ENCODE measurements around the gene NPRL2.

NPRL2 gene

DNA sequence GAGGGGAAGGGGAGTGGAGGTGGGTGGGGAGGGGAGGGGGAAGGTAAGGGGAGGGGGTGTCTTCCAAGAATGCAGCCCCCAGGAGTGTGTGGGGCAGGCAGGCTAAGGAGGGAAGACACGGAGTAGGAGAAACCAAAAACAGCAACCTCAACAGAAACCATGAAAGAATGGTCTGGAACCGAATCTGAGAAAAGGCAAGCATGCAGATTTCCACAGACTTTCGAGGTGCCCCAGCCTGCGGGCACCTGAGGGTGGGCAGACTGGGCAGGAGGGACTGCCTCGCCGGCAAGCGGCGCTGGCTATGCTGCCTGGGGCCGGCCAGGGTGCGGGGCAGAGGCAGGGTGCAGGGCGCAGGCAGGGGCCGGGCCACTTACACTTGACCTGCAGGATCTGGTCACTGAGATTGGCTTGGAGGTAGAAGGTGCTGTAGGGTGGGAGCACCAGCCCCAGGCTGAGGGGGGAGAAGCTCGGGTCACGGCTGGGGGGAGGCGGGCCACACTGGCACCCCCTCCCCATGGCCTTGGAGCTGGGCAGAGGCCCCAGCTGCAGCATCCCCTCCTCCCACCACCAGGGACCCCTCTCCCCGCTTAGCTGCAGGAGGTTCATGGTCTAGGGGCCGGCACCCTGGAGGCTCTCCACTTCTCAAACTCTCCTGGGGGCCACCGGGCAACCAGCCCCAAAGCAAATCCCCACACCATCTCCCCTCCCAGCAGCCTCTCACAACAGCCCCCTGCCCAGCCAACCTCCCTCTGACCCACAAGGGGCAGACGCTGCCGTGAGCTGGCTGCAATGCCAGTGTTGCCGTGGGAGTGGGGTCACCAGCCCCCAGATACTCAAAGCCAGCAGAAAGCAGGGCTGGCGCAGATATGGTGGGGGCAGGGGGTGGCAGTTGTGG, 24.0 kb upstream of the NPRL2 start:
- intact Hi-C loops (cut with DNase I), result no loop called here
- DNase-seq, result no peak

DNA sequence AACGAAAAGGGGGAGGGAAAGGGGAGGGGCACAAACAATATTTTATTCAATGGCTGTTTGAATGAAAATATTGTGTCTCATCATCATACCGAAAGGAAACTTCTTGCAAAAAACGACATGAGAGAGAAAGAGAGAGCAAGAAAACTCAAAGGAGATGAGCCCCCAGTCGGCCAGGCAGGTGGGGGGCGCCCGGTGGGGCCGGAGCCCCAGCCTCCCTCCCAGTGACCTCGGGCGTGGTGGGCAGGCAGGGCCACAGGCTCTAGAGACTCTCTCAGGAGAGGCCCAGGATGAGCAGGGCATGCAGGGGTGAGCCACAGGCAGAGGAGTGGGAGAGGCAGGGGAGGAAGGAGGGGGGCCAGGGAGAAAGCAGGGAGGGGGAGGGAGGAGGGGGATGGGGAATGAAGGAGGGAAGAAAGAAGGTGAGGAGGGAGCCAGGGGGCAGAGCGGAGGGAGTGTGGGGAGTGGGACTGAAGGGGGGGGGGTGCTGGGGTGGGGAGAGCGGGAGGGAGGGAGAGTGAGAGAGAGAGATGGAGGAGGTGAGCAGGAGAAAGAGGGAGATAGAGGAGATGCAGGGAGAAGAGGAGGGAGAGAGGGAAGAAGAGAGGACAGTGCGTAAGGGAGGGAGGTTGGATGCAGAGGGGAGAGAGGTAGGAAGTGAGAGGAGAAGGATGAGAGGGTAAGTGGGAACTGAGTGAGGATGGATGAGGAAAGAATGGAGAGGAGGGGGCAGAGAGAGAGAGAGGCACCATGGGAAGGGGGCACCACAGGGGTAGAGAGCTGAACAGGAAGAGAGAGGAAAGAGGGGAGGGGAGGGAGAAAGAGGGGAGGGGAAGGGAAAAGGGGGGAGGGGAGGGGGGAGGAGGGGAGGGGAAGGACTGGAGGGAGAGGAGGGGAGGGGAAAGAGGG, 22.8 kb upstream of the NPRL2 start:
- intact Hi-C loops (cut with DNase I), result no loop called here
- DNase-seq, result no peak

DNA sequence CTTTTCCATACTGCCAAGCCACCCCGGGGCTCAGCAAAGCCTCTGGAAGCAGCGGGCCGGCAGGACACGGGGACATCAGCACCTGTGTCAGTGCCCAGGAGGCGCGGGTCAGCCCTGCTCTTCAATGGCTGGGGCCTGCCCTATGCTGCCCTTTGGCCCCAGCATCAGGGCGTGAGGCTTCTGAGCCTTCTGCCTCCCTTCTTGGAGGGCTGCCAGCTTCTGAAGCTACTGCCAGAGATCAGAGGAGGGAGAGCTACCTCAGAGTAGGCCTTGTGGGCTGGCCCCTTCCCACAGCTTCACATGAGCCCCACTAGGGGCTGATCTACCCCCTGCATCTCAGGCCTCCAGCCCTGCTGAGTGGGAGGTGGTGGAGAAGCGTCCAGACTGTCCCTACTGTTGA, 21.8 kb upstream of the NPRL2 start:
- DNase-seq, result no peak
- intact Hi-C loops (cut with DNase I), result no loop called here

DNA sequence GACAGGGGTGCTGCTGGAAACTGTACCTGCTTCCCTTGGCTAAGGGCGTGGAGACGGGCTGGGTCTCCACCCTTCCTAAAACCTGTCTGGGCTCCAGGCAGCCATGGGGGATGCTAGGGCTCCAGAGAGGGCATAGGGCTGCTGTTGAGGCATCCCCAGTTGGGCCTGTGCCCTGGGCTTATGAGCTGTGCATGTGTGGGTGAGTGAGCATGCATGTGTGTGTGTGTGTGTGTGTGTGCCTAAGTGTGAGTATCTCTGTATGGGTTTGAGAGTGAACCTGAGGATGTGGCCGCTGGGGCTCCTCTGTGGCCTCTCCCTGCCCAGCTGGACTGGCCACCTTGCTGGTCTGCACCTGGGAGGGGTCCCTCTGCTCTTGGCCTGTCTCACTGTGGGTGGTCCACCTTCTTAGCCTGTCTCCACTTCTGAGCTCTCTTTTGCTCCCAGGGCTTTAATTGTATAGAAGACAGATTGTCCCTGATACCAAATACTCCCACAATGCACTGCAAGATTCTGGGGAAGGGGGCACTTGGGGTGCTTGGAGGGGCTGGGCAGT, 20.6 kb upstream of the NPRL2 start:
- no peak for DNase-seq
- intact Hi-C loops (cut with DNase I), result no loop called here

DNA sequence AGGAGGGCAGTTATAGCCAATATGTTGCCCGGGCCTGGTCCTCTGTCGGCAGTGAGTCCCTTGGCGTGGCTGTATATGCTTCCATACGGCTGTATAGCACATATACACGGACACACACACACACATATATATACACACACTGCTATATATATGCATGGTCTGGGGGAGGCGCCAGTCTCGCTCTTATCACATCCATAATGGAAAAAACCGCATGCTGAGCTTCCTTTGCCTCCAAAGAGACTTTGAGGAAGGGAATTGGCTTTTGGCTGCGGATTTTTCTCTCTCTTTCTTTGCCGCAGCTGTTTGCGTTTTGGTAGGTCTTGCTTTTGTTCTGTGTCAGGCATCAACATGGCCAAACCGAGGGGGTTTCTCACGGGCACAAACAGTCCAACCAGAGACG, 20.0 kb upstream of the NPRL2 start:
- intact Hi-C loops (cut with DNase I), result no loop called here
- DNase-seq, result peak in 1 of 42 donors; percentile 21

- DNase-seq, result no peak
- intact Hi-C loops (cut with DNase I), result no loop called here
These were observed 18.6 kb upstream of the NPRL2 start for GRCh38 chr3:50369012-50369670.

GRCh38 chr3:50365842-50366220, 15.3 kb upstream of the NPRL2 start:
- DNase-seq, result no peak
- intact Hi-C loops (cut with DNase I), result no loop called here

- DNase-seq, result peak; percentile 58 to 94 (median 86)
- intact Hi-C loops (cut with DNase I), result no loop called here
These were observed 14.7 kb upstream of the NPRL2 start for GRCh38 chr3:50365080-50365841.

DNA sequence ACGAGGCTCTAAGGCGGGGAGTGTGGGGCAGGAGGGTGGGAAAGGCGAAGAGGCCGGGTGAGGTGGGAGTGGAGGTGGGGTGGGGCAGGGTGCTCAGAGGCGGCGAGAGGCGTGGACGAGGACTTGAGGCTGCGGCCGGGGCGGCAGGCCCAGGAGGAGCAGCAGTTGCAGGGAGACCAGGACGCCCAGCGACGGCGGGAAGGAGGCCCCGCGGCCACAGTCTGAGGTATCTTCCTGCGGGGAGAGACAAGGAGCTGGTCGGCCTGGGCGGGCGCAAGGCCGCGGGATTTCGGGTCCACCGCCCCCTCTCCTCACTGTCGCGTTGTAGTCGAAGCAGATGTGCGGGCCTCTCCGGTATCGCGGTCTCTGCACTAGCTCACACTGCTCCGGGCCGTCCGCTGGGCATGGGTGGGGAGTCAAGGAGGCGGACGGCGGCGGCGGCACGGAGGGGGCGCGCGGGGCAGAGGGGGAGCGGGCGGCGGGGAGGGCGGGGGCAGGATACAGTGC, 14.1 kb upstream of the NPRL2 start:
- peak in 4 of 42 donors; percentile 14 to 32 (median 20) for DNase-seq
- intact Hi-C loops (cut with DNase I), result loop anchor here (5.0 kb wide), 1 partner anchor 203 kb away; the partner anchor contains the start of genes C3orf18 and HEMK1

DNA sequence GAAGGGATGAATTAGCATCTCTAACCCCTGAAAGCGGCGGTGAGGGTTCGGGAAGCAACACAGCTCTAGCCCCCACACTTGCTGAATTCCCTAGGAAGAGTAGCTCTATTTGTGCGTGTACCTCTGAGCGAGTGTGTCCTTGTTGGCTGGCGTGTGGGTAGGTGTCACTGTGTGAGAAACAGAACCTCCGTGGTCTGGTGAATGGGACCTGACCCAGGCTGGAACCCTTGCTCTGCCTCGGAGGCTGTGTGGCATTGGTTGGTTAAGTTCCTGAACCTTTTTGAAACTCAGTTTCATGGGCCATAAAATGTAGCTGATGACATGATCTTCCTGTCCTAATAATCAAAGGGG, 9.2 kb upstream of the NPRL2 start:
- no peak for DNase-seq
- intact Hi-C loops (cut with DNase I), result loop anchor here (1.0 to 5.0 kb wide), 2 partner anchors 8 to 208 kb away; partner anchors contain the start of genes C3orf18 and HEMK1

DNA sequence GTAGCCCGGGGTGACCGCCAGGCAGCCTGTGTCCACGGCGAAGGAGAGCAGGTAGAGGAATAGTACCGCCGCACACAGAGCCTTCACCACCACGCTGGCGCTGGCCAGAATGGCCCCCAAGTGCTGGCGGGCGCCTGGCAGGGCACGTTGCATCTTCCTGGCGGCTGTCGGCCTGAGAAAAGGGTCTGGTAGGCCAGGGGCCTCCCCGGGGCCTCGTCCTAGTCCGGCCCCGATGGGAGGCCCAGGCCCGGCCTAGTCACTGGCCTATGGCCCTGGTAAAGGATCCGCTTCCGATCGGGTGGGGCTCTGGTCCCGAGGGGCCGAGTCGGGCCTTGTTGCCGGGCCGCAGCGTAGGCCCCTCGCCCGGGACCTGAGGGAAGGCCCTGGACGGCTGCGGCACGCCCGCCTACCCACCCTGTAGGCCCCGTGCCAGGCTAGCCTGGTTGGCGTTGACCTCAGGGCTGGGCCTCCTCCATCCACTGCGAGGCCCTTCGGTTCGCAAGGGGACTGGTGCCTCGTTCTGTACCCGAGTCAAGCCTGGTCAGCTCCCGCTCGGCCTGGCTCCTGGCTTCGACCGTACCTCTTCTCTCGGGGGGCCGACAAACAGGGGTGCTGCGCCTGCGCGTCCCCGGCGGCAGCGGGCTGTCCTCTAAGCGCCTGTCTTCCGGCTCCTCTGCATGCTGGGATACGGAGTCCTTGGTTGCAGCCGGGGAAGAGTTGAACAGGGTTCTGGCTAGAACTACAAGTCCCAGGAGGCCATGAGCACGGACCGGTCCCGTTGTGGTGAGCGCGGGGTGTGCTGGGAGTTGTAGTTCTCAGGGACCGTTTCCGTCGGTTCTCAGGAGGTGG, 8.6 kb upstream of the NPRL2 start, which contains the start of gene TMEM115:
TSS of gene TMEM115 (minus strand) at position 611 of the 849 bp plus-strand sequence. CDS start at position 153, 458 bp downstream.
- peak; percentile 96 to 100 (median 100) for DNase-seq
- intact Hi-C loops (cut with DNase I), result loop anchor here (1.0 kb wide), 1 partner anchor 8 kb away; no protein-coding TSS in a partner anchor

GRCh38 chr3:50358355-50358910, 7.9 kb upstream of the NPRL2 start:
- peak in 1 of 42 donors; percentile 20 for DNase-seq
- intact Hi-C loops (cut with DNase I), result no loop called here

DNA sequence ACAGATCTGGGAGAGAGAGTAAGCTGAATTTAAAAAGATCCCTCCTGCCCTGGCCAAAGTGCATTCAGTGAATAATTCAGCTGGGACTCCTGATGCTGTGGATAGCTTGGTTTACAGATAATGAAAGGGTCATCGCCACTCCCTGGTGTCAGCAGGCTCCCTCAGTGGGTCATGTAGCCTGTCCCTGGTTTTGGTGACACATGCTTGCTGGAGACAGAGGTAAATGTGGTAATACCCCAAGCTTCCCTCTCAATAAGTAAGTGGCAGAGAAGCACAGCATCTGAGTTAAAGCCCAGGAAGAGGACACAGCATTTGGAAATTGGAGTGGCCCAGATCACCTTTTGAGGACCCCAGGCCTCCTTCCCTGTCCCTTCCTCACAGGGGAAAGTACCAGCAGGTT, 6.9 kb upstream of the NPRL2 start:
- intact Hi-C loops (cut with DNase I), result no loop called here
- no peak for DNase-seq

GRCh38 chr3:50356553-50356952, 6.0 kb upstream of the NPRL2 start:
- DNase-seq, result no peak
- intact Hi-C loops (cut with DNase I), result no loop called here

- intact Hi-C loops (cut with DNase I), result no loop called here
- DNase-seq, result no peak
These were observed 5.4 kb upstream of the NPRL2 start for GRCh38 chr3:50355829-50356552.

- intact Hi-C loops (cut with DNase I), result no loop called here
- no peak for DNase-seq
These were observed 4.3 kb upstream of the NPRL2 start for GRCh38 chr3:50354850-50355249.

Data from head of caudate nucleus (tissue), 42 donors.